Keratinocyte (primary cell): ENCODE data around the gene NALCN. TPM values are rescaled to one million over a fixed set of nuclear protein-coding genes. Genes with fewer than 3 reads are reported as not detected.

Experiments
- DNase-seq: peaks from one replicate; pipeline ENCODE4 v3.0.0-alpha.2; 2011; ENCODE audit warnings: low read depth, missing footprints, low spot score
- FAIRE-seq: peaks from 2 replicates; lab custom pipeline; 2011; peaks lifted over from hg19 to GRCh38; lab: Jason Lieb, UNC
- H2AFZ ChIP-seq: 2 replicates; pipeline ENCODE4 v1.6.0; 2012; ENCODE audit warnings: low read length, control low read depth, inconsistent platforms; ENCODE audit not compliant: control insufficient read depth
- H3K27ac ChIP-seq: 2 replicates; pipeline ENCODE4 v1.5.1; 2011; ENCODE audit warnings: low read length; ENCODE audit not compliant: control insufficient read depth, insufficient read depth
- H3K27me3 ChIP-seq: 3 replicates; pipeline ENCODE4 v1.6.0; 2011; ENCODE audit warnings: low read length; ENCODE audit not compliant: control insufficient read depth, insufficient read depth; ENCODE audit errors: extremely low read depth
- H3K36me3 ChIP-seq, 2 experiments: 2 replicates in 1 of 2; 3 replicates in 1 of 2; pipeline ENCODE4 v1.5.1; 2011; ENCODE audit warnings: low read length in 2 of 2, mild to moderate bottlenecking in 1 of 2; ENCODE audit not compliant: control insufficient read depth in 2 of 2, insufficient read depth in 2 of 2; ENCODE audit errors: extremely low read depth in 1 of 2
- H3K4me1 ChIP-seq: 3 replicates; pipeline ENCODE4 v1.5.1; 2011; ENCODE audit warnings: low read length; ENCODE audit not compliant: control insufficient read depth, insufficient read depth; ENCODE audit errors: extremely low read depth
- H3K4me2 ChIP-seq: 3 replicates; pipeline ENCODE4 v1.6.0; 2011; ENCODE audit warnings: low read depth, low read length; ENCODE audit not compliant: control insufficient read depth, insufficient read depth; ENCODE audit errors: extremely low read depth
- H3K4me3 ChIP-seq, 3 experiments: fragments of 200-600 bp in 1 of 3; sonication (generic) in 1 of 3; 2 replicates in 2 of 3; 3 replicates in 1 of 3; pipeline ENCODE4 v1.5.1; 2011 to 2016; ENCODE audit warnings: low read length in 3 of 3, mild to moderate bottlenecking in 3 of 3, control low read depth in 2 of 3, inconsistent platforms in 1 of 3, low read depth in 1 of 3, mixed read lengths in 1 of 3, mixed run types in 1 of 3, moderate library complexity in 1 of 3; ENCODE audit not compliant: control insufficient read depth in 2 of 3, insufficient read depth in 2 of 3; ENCODE audit errors: extremely low read depth in 1 of 3
- H3K79me2 ChIP-seq: 2 replicates; pipeline ENCODE4 v1.6.0; 2012; ENCODE audit warnings: low read length; ENCODE audit not compliant: control insufficient read depth, insufficient read depth
- H3K9ac ChIP-seq: 3 replicates; pipeline ENCODE4 v1.6.0; 2011; ENCODE audit warnings: low read length; ENCODE audit not compliant: control insufficient read depth, insufficient read depth; ENCODE audit errors: extremely low read depth
- H3K9me1 ChIP-seq: 3 replicates; pipeline ENCODE4 v1.6.0; 2011; ENCODE audit warnings: low read length; ENCODE audit not compliant: control insufficient read depth, insufficient read depth; ENCODE audit errors: extremely low read depth
- H3K9me3 ChIP-seq: 2 replicates; pipeline ENCODE4 v1.5.1; 2012; ENCODE audit warnings: low read depth, low read length; ENCODE audit not compliant: control insufficient read depth
- H4K20me1 ChIP-seq: 3 replicates; pipeline ENCODE4 v1.6.0; 2011; ENCODE audit warnings: low read length; ENCODE audit not compliant: control insufficient read depth, insufficient read depth; ENCODE audit errors: extremely low read depth
- EZH2 ChIP-seq: IDR thresholded peaks from one replicate; pipeline ENCODE4 v1.6.1; 2012; ENCODE audit warnings: inconsistent platforms, mild to moderate bottlenecking, low read length, moderate library complexity
- dilution Hi-C: fragments of 300-500 bp; cut with MboI; formaldehyde crosslinking; loops from one replicate; pipeline ENCODE4 v1.7.0; 2020; ENCODE audit warnings: low sequenced_read_pairs; ENCODE audit not compliant: extremely low pct_ligation_motif_present
- polyA plus RNA-seq, 5 experiments: library from polyadenylated mRNA; depleted of rRNA in 3 of 5; stranded (reverse) in 3 of 5; stranded (forward) in 1 of 5; unstranded in 1 of 5; fragments of >200 nt; gene quantifications; 1 replicate in 1 of 5; 2 replicates in 3 of 5; 3 replicates in 1 of 5; pipeline versions ENCODE4 v1.2.1 to v1.2.3, GENCODE V29; 2011 to 2012; ENCODE audit warnings: missing spikeins in 2 of 5, low read depth in 1 of 5, low replicate concordance in 1 of 5
- TF ChIP-seq, protein P1 (sequence below), 3 experiments: IDR thresholded peaks in 1 of 3; conservative IDR thresholded peaks in 1 of 3; optimal IDR thresholded peaks in 1 of 3; 2 replicates in 2 of 3; 3 replicates in 1 of 3; pipeline versions ENCODE3 to v1.5.1; 2011; ENCODE audit warnings: low read length in 3 of 3, mild to moderate bottlenecking in 3 of 3, moderate library complexity in 2 of 3, control low read depth in 1 of 3, inconsistent platforms in 1 of 3; ENCODE audit not compliant: insufficient read depth in 2 of 3; ENCODE audit errors: extremely low read depth in 1 of 3

The NALCN gene
- polyA plus RNA-seq, 1 donor (not counting 4 experiments of a cell fraction or from before 2014, with no cell fraction given) = 0.16 TPM

DNA sequence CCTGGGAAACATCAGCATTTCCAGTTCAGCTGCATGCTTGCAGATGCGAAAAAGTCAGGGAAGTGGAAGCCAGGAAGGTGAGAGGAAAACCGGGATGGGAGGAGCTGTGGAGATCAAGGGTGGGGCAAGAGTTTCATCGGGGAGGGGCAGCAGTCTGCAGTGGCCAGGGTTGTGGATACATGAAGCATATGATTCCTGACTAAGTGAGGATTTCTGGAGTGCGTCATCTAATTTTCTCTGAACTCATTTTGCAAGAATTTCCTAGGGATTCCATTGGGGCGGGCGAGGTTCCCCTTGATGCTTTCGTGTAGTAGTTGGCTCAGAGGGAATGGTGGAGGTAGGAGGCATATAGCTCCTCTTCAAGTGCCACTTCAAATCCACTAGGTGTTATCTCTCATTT lies 397.6 kb downstream of the NALCN start:
- DNase-seq = peak; percentile 1
- Histone ChIP-seq H3K9me3 (no peaks in the 10 kb centered on the region), H3K27me3 (no peaks in the 10 kb centered on the region), H3K4me1 (no peaks in the 10 kb centered on the region), H3K9ac (no peak overlapping the region), H3K9me1 (no peaks in the 10 kb centered on the region), H3K79me2 (no peaks in the 10 kb centered on the region), H3K27ac (no peak overlapping the region), H3K4me2 (no peak overlapping the region), H2AFZ (no peak overlapping the region), H3K4me3 (no peak overlapping the region), H4K20me1 (no peaks in the 10 kb centered on the region), H3K36me3 (no peaks in the 10 kb centered on the region)
- dilution Hi-C loops = no loop called here
- no peak for FAIRE-seq
- TF ChIP-seq, protein P1, sequence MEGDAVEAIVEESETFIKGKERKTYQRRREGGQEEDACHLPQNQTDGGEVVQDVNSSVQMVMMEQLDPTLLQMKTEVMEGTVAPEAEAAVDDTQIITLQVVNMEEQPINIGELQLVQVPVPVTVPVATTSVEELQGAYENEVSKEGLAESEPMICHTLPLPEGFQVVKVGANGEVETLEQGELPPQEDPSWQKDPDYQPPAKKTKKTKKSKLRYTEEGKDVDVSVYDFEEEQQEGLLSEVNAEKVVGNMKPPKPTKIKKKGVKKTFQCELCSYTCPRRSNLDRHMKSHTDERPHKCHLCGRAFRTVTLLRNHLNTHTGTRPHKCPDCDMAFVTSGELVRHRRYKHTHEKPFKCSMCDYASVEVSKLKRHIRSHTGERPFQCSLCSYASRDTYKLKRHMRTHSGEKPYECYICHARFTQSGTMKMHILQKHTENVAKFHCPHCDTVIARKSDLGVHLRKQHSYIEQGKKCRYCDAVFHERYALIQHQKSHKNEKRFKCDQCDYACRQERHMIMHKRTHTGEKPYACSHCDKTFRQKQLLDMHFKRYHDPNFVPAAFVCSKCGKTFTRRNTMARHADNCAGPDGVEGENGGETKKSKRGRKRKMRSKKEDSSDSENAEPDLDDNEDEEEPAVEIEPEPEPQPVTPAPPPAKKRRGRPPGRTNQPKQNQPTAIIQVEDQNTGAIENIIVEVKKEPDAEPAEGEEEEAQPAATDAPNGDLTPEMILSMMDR (optimal IDR thresholded peaks at IDR 0.05 in 1 of 3, IDR thresholded peaks at IDR 0.05 in 1 of 3, conservative IDR thresholded peaks at IDR 0.05 in 1 of 3; ENCODE audit: extremely low read depth in 1 of 3, insufficient read depth in 2 of 3, low read length in 3 of 3) = no peak
- TF ChIP-seq EZH2 = no peak

DNA sequence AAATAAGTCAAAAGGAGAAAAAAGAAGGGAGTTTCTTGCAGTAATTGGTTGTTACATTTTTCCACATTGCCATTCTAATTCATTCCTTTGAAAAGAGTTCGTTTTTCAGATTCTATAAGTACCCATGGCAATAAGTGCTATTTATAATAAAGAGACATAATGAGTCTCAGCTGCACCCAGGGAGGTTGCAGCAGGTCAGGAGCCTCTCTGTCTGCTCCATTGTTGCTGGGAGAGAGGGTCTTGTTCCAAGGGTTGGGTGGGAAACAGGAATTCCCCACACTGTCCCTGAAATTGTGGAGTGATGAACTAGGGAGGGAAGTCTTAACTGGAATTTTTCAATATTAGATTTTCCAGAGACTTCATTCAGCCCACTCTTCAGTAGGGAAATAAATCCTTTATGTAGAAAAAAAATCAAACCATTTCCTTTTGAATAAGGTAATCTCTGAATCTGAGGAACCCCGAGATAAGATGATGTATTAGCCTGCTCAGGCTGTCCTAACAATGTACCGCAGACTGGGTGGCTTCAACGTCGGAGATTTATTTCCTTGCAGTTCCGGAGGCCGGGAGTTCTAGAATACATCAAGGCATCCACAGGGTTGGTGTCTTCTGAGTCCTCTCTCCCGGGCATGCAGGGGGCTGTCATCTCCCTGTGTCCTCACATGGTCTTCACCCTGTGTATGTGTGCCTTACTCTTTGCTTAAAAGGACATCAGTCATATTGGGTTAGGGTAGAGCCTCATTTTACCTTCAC lies 399.0 kb downstream of the NALCN start:
- no peaks in the 10 kb centered on the region for H4K20me1 ChIP-seq
- TF ChIP-seq, protein P1 (optimal IDR thresholded peaks at IDR 0.05 in 1 of 3, IDR thresholded peaks at IDR 0.05 in 1 of 3, conservative IDR thresholded peaks at IDR 0.05 in 1 of 3; ENCODE audit: extremely low read depth in 1 of 3, insufficient read depth in 2 of 3, low read length in 3 of 3) = no peak
- TF ChIP-seq EZH2 = no peak
- no peaks in the 10 kb centered on the region for H3K4me1 ChIP-seq
- no peaks in the 10 kb centered on the region for H3K36me3 ChIP-seq
- H3K27me3 ChIP-seq = no peaks in the 10 kb centered on the region
- DNase-seq (no peak), FAIRE-seq (no peak)
- H3K9me3 ChIP-seq = no peaks in the 10 kb centered on the region
- no peaks in the 10 kb centered on the region for H3K9me1 ChIP-seq
- H3K4me2 ChIP-seq = no peak overlapping the region
- H2AFZ ChIP-seq = no peak overlapping the region
- H3K27ac ChIP-seq = no peak overlapping the region
- dilution Hi-C loops = no loop called here
- no peak overlapping the region for H3K9ac ChIP-seq
- no peak overlapping the region for H3K4me3 ChIP-seq
- no peaks in the 10 kb centered on the region for H3K79me2 ChIP-seq
